Renal pelvis (tissue), 4 donors: Measurements from ENCODE around the gene CFAP52. TPM values are rescaled to one million over a fixed set of nuclear protein-coding genes. Genes with fewer than 3 reads are reported as not detected.
A peak's percentile ranks its signal among the peaks of the same experiment; 100 is the strongest.
"Not testable (repeated sequence)": the region's sequence is repeated elsewhere in the genome, so short reads cannot be mapped to it uniquely, and the experiment has no call there.

Source experiments
- DNase-seq: peaks from one replicate; pipeline ENCODE4 v3.0.0-alpha.2; 2013
- polyA plus RNA-seq, 3 donors: library from polyadenylated mRNA; unstranded; fragments of 120-200 nt; gene quantifications; one replicate each; pipeline ENCODE4 v1.2.1, GENCODE V29; 2013; ENCODE audit not compliant: insufficient read length in 3 of 3

Gene CFAP52
- polyA plus RNA-seq, 3 donors: 2.7 to 5.3 (median 4.1) TPM

DNA sequence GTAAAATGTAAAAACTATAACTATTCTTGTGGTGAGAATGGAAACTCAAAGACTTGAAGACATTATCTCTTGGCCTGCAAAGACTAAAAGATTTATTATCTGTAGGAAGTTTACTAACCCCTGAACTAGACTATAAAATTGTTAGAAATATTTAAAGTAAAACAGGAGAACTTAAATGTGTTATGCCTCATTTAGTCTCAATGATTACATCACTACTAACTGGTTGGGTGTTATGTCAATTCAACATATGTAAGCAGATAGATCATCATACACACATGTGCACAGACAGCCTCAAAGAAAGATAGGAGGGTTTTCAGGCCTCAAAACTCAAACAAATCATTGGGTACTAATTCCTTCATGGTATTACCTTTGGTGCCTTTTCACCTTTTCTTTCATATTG is 8.4 kb upstream of the CFAP52 start:
- no peak for DNase-seq

DNA sequence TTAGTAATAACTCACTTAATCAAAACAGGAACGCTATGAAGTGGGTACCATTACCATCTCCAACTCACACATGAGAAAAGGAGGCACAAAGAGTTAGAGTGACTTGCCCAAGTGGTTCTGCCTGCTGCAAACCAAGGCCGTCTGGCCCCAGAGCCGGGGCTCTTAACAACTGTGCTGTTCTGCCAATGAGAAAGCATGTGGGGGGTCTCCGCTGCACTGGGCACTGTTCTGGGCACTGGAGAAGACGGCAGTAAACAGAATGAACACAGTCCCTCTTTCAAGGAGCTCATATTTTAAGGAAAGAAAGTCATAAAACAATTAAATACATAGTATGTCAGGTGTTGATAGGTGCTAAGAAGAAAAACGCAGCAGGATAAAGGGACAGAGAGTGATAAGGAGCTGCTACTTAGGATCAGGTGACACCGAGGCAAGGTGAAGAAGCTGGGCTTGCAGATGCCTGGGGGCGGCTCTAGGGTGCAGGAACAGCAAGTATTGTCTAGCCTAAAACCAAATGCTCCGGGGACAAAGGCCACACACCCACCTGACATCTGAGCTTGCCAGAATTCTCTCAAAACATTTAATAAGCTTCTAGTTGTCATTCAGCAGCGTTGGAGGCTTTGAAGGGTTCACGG is 7.4 kb upstream of the CFAP52 start:
- no peak for DNase-seq

DNA sequence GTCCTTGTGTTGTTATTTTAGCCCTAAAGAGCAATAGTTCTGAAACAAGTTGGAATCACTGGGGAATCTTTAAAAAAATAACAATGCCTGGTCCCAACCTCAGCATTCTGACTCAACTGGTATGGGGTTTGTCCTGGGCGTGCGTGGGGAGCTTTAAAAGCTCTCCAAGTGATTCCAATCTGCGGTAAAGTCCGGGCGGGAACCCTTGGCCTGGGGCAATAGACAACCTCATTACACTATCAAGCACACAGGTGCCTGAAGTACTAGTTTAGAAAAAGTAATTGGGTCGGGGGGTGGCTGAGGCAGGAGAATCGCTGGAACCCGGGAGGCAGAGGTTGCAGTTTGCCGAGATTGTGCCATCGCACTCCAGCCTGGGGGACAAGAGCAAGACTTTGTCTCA is 5.2 kb upstream of the CFAP52 start:
- DNase-seq: no peak

DNA sequence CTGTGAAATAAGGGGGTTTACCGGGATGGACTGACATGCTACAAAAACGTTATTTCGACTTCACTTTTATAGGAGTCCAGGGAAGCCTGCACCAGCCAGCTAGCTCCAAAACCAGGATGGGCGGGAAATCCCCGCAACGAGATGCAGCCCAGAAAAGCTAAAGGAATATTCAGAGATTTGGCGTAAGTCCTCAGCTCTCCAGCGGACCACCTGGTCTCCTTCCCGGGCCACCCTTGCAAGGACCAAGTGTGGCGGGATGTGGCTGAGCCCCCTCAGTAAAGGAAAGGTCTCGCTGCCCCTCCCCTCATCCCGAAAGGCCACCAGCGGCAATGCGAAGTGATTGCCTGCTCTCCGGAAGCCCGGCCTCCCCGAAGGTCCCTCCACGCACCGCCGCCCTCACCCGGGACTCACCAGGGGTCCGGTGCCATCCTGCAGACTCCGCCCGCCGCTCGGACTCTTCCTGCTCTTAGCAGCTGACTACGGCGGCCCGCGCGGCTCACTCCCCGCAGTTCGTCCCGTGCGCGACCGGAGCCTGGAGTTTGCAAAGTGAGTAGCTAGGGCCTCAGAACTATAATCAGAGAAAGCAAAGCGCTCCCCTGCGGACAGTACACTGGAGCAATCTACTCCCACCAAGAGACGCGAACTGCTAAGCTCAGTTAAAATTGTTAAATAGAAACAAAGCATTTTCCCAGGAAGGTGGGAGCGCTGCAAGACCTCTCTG is 901 bp upstream of the CFAP52 start, which contains the start of gene STX8:
Gene STX8 (minus strand): TSS at position 440 of the 721 bp plus-strand sequence. CDS start 12 bp downstream, at position 428.
- peak; percentile 89 for DNase-seq

DNA sequence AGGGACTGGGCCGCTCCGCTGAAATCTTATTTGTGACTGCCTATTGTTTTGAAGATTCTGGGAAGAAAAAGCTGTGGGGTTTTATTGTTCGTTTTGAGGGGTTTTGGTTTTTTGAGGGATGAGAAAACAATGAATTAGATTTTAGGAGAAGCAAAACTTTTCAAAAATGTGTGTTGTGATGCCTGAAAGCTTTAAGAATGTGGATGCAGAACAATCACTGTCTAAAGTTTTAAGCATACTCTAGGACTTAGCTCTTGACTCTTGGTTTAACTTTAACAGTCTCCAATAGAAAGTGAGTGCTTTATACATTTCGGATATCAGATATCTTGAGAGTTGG is 899 bp downstream of the CFAP52 start:
- DNase-seq: no peak

DNA sequence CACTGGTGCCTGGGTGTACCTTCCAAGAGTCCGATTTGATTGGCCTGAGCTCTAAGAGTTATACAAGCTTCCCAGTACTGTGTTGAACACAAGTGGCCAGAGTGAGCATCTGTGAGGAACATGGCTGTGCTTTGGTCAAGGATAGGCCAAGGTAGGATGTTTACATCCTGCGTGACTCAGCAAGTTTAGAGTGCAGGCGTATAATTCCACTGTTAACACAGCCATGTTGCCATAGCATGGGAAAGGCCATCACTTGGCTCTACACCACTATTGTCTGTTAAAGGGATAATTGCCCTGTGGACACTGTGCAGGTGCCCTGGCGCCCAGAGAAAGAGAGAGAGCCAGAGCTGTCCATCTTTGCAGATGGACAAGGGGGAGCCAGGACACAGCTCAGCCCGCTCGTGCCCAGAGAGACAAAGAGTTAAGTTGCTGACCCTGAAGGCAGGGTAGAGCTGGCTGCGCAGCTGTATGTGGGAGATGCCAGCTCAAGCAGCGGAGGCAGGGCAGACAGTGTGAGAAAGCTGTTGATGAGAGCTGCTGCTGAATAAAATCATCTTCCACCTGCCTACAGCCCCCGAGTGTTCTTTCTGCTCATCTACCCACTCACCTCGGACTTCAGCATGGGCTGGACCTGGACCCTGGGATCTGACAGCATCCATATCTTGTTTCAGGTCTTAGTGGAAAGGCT is 11.7 kb downstream of the CFAP52 start:
- DNase-seq: no peak

DNA sequence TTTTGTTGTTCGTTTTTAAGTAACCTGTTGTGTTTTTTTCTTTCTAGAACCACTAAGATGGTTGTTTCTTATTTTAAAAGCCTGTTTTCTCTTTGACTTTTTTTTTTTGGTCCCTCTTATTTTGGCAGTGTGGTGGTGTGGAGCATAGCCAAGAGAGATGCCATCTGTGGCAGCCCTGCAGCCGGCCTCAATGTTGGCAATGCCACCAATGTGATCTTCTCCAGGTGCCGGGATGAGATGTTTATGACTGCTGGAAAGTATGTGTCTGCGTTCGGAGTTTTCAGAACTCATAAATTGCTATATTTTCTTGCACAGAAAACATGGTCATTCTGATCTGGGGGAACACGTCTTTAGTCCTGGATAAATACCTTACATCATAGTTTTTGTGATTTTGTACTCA is 17.6 kb downstream of the CFAP52 start:
- DNase-seq: no peak

DNA sequence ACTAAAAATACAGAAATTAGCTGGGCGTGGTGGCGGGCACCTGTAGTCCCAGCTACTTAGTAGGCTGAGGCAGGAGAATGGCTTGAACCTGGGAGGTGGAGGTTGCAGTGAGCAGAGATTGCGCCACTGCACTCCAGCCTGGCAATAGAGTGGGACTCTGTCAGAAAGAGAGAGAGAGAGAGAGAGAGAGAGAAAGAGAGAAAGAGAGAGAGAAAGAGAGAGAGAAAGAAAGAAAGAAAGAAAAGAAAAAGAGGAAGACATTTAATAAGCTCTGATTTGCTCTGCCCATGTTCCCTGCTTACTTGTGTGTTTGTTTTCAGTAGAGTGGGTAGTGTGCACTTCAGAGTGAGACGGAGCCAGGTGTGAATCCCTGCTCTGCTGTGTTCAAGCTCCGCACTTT is 21.2 kb downstream of the CFAP52 start:
- DNase-seq: not testable (repeated sequence)

DNA sequence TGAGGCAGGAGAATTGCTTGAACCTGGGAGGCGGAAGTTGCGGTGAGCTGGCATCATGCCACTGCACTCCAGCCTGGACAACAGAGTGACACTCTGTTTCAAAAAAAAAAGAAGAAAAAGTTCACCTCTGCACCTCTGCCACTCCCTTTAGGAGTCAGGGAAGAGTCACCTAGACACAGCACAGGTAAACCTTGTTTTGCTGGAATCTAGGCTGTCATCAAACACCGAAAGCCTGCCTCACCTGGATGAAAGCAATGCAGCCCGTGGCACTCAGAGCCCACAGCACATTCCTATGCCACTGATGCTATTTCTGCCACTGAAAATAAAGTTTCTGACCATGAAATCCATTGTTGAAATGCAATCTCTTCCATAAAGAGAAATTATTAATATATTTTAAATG is 22.2 kb downstream of the CFAP52 start:
- no peak for DNase-seq

DNA sequence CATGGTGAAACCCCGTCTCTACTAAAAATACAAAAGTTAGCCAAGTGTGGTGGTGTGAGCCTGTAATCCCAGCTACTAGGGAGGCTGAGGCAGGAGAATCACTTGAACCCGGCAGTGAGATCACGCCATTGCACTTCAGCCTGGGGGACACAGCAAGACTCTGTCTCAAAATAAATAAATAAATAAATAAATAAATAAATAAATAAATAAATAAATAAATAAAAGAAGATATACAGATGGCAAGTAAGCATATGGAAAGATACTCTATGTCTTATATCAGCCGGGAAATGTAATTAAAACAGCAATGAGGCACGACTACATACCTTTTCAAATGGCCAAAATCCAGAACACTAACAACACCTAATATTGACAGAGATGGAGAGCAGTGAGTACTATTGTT is 28.1 kb downstream of the CFAP52 start:
- DNase-seq: not testable (repeated sequence)

DNA sequence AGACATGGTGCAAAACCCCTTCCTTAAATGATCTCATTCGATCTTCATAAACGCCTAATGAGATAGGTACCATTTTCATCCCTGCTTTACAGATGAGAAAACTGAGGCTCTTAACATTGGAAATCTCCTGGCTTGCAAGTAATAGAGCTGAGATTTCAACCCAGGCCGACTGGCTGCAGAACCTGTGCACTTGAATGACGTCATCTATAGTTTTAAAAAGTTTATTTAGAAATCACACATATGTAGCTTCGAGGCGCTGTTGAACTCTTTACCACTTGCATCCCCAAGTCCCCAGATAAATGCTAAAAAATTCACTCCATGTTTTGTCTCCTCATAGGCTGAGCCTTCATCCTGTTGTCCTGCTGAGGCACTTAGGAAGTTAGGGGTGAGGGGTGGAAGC is 30.0 kb downstream of the CFAP52 start:
- no peak for DNase-seq

DNA sequence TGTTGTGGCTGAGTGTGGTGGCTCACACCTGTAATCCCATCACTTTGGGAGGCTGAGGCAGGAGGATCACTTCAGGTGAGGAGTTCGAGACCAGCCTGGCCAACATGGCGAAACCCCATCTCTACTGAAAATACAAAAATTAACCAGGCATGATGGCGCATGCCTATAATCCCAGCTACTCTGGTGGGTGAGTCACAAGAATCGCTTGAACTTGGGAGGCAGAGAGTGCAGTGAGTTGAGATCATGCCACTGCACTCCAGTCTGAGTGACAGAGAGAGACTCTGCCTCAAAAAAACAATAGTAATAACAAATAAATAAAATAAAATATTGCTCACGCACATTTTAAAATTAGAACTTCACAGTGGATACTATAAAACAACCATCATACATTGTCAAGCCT is 30.6 kb downstream of the CFAP52 start:
- not testable (repeated sequence) for DNase-seq

DNA sequence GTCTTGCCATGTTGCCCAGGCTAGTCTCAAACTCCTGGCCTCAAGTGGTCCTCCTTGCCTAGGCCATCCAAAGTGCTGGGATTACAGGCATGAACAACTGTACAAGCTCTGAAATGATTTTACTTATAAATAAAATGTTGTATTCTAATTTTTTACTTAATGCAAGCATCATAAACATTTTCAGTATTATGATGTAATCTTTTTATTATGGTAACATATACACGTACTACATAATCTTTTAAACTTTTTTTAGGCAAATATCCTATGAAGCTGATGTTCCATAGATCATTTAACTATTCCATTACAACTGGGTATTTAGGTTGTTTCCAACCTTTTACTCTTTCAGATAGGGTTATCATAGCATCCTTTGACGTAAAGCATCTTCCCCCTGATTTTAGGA is 35.1 kb downstream of the CFAP52 start:
- no peak for DNase-seq

DNA sequence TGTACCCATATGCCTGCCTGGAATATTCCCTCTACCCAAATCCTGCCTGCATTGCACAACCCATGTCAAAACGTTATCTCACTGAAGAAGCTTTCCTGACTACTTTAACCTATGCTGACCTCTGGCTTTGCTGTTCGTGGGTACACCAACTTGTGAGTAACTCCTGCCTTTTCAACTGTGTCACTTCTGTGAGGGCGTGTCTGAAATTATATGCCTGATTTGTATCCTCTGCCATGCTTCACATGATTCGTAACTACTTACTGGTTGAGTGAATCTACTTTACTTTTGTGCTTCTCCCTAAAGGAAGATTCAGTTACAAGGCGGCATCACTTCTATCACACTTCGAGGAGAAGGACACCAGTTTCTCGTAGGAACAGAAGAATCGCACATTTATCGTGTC is 35.6 kb downstream of the CFAP52 start:
- DNase-seq: peak; percentile 74

DNA sequence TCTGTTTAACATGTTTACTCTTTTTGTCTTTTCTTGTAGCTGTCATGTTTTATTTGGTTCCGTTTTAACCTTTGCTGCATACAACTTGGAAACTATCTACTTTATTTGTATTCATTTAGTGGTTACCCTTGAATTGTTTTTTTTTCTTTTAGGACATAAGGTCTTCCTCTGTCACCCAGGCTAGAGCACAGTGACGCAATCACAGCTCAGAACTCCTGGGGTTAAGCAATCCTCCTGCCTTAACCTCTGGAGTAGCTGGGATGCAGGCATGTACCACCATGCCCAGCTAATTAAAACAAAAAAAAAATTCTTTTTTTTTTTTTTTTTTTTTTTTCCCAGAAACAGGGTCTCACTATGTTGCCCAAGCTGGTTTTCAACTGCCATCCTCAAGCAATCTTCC is 39.0 kb downstream of the CFAP52 start:
- no peak for DNase-seq

DNA sequence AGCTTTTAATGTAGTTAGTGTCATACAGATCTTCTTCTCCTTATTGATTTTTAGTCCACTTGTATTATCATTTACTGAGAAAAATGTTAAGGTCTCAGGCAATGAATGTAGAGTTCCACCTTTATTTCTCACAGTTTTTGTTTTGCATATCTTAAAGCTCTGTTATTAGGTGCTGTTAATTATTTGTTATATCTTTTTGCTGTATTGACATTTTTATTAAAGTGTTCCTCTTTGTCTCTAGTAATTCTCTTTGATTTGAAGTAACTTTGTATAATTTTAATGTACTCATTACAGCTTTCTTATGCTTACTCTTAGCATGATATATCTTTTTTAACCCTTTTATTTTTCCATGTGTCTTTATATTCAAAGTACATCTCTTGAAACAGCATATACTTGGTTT is 46.5 kb downstream of the CFAP52 start:
- DNase-seq: no peak

DNA sequence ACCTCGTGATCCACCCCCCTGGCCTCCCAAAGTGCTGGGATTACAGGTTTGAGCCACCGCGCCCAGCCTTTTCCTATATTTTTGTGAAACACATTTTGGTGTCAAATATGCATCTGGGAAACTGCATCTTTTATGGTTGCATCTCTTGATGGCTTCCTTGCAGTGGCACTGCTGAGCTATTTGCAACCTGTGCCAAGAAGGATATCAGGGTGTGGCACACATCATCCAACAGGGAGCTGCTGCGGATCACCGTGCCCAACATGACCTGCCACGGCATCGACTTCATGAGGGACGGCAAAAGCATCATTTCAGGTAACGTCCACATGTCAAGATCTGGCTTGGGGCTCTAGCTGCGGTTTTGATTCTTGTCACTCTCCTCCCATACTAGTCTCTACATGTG is 52.1 kb downstream of the CFAP52 start:
- no peak for DNase-seq

DNA sequence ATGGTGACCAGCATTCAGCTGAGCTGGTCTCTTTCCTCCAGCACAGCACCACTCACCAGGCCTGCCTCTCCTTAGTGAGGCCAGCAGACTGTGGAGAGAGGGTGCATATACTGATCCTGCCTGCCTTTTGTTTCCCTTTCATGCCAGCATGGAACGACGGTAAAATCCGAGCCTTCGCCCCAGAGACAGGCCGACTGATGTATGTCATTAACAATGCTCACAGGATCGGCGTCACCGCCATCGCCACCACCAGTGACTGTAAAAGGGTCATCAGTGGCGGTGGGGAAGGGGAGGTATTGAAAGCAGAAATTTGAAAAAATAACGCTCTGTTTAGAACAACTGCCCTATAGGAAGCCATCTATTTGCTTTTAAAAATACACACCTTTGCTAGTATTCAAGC is 56.3 kb downstream of the CFAP52 start:
- no peak for DNase-seq

DNA sequence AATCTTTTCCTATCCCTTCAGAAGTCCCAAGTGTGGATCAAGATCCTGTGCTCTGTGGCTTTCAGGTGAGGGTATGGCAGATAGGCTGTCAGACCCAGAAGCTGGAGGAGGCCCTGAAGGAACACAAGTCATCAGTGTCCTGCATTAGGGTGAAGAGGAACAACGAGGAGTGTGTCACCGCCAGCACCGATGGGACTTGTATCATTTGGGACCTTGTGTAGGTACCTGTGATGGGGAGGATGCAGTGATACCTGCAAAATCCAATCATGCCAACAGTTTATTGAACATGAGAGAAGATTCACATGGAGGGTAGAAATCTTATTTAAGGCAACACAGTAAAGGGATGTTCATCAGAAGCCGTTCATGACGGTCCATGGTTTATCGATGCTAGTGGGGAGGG is 58.9 kb downstream of the CFAP52 start:
- DNase-seq: no peak

DNA sequence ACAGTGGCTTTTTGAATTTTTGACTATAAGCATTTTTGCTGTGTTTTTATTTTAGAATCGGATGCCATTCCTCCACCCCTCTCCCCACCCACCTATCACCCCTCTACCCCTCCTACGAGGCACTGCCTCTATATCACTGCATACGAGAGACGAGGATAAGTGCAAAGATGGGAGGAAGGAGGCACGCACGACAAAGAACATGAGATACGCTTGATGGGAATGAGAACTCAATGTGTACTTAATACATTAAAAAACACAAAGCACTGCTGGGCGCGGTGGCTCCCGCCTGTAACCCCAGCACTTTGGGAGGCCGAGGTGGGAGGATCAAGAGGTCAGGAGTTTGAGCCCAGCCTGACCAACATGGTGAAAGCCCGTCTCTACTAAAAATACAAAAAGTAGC is 60.1 kb downstream of the CFAP52 start:
- DNase-seq: no peak

DNA sequence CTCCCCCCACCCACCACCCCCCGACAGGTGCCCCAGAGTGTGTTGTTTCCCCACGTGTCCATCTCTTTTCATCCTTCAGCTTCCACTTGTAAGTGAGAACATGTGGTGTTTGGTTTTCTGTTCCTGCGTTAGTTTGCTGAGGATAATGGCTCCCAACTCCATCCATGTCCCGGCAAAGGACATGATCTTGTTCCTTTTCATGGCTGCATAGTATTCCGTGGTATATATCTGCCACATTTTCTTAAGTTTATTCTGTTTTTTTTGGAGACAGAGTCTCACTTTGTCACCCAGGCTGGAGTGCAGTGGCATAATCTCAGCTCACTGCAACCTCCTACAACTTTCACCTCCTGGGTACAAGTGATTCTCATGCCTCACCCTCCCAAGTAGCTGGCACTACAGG is 63.9 kb downstream of the CFAP52 start:
- DNase-seq: not testable (repeated sequence)

DNA sequence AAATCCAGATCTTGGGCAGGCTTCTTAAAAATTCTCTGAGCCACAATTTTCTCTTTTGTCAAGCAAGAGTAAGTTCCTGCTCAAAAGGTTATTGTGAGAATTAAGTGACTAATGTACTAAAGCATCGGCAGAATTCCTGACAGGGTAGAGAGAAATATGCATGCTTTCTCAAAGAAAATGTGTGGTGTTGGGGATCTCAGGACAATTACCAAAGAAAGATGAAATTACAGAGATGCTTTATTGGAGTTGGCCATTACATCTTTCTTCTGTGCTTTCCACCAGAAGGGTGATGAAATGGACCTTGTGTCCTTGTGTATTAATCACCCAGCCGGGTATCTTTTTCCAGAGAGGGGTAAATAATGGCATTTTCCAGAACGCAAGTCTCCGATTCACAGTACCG is 67.2 kb downstream of the CFAP52 start:
- DNase-seq: no peak
